Hepatocyte (in vitro differentiated cells): ENCODE measurements around the gene KRT222.

ENCODE experiments used
- EZH2 ChIP-seq: fragments of 200-600 bp; sonication (generic); IDR thresholded peaks from 2 replicates; pipeline ENCODE4 v1.6.1; 2016; ENCODE audit warnings: antibody characterized with exemption, mild to moderate bottlenecking, borderline replicate concordance
- TF ChIP-seq, protein P1 (sequence below): fragments of 200-600 bp; sonication (generic); IDR thresholded peaks from 2 replicates; pipeline ENCODE4 v1.5.1; 2016; ENCODE audit warnings: antibody characterized with exemption, mild to moderate bottlenecking; ENCODE audit not compliant: poor library complexity

GRCh38 chr17:40617678-40618240 lies 47.2 kb downstream of the KRT222 start:
- TF ChIP-seq, protein P1, sequence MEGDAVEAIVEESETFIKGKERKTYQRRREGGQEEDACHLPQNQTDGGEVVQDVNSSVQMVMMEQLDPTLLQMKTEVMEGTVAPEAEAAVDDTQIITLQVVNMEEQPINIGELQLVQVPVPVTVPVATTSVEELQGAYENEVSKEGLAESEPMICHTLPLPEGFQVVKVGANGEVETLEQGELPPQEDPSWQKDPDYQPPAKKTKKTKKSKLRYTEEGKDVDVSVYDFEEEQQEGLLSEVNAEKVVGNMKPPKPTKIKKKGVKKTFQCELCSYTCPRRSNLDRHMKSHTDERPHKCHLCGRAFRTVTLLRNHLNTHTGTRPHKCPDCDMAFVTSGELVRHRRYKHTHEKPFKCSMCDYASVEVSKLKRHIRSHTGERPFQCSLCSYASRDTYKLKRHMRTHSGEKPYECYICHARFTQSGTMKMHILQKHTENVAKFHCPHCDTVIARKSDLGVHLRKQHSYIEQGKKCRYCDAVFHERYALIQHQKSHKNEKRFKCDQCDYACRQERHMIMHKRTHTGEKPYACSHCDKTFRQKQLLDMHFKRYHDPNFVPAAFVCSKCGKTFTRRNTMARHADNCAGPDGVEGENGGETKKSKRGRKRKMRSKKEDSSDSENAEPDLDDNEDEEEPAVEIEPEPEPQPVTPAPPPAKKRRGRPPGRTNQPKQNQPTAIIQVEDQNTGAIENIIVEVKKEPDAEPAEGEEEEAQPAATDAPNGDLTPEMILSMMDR = no peak
- TF ChIP-seq EZH2 = no peak
